HEK293T (cell line): ENCODE data around the gene FNDC1.
"Not testable (repeated sequence)": the region's sequence is repeated elsewhere in the genome, so short reads cannot be mapped to it uniquely, and the experiment has no call there.

Experiments
- CTCF ChIA-PET: fragments of 350-600 bp; formaldehyde crosslinking; extraction: SDS; loops from one replicate; lab custom pipeline; 2021; ENCODE audit warnings: antibody characterized with exemption, inconsistent platforms; lab: Yijun Ruan, JAX
- POLR2A ChIA-PET: fragments of 350-600 bp; formaldehyde crosslinking; extraction: SDS; loops from one replicate; lab custom pipeline; 2020; ENCODE audit warnings: antibody characterized with exemption, inconsistent platforms; lab: Yijun Ruan, JAX
- DNase-seq: peaks from one replicate; pipeline ENCODE4 v3.0.0; 2012; ENCODE audit warnings: mixed read lengths; ENCODE audit errors: extremely low spot score
- ARNT ChIP-seq: fragments of 450-650 bp; IDR thresholded peaks from 2 replicates; pipeline ENCODE4 v1.6.1; 2017; ENCODE audit warnings: mild to moderate bottlenecking
- BHLHE40 ChIP-seq: fragments of 450-650 bp; IDR thresholded peaks from 2 replicates; pipeline ENCODE4 v1.6.1; 2016; ENCODE audit warnings: mild to moderate bottlenecking, moderate library complexity, borderline replicate concordance
- CTBP1 ChIP-seq: fragments of 450-650 bp; IDR thresholded peaks from 2 replicates; pipeline ENCODE4 v1.6.1; 2016; ENCODE audit warnings: borderline replicate concordance
- ELF4 ChIP-seq: fragments of 450-650 bp; IDR thresholded peaks from 2 replicates; pipeline ENCODE4 v1.6.1; 2017; ENCODE audit warnings: antibody characterized with exemption
- FOXA1 ChIP-seq: fragments of 450-650 bp; IDR thresholded peaks from 2 replicates; pipeline ENCODE4 v1.6.1; 2016; ENCODE audit warnings: mild to moderate bottlenecking
- FOXK2 ChIP-seq: fragments of 450-650 bp; IDR thresholded peaks from 2 replicates; pipeline ENCODE4 v1.6.1; 2016; ENCODE audit warnings: mild to moderate bottlenecking
- FOXM1 ChIP-seq: fragments of 450-650 bp; IDR thresholded peaks from 2 replicates; pipeline ENCODE4 v1.6.1; 2017; ENCODE audit warnings: mild to moderate bottlenecking, borderline replicate concordance
- HDGF ChIP-seq: fragments of 450-650 bp; IDR thresholded peaks from 2 replicates; pipeline ENCODE4 v1.6.1; 2017; ENCODE audit warnings: antibody characterized with exemption, borderline replicate concordance
- L3MBTL2 ChIP-seq: fragments of 450-650 bp; conservative IDR thresholded peaks from 2 replicates; pipeline ENCODE4 v1.6.1; 2016; ENCODE audit warnings: mild to moderate bottlenecking
- LEF1 ChIP-seq: fragments of 450-650 bp; IDR thresholded peaks from 2 replicates; pipeline ENCODE4 v1.6.1; 2017; ENCODE audit warnings: mild to moderate bottlenecking, borderline replicate concordance
- NFRKB ChIP-seq: fragments of 450-650 bp; IDR thresholded peaks from 2 replicates; pipeline ENCODE4 v1.6.1; 2016; ENCODE audit warnings: mild to moderate bottlenecking, moderate library complexity
- PKNOX1 ChIP-seq: fragments of 450-650 bp; IDR thresholded peaks from 2 replicates; pipeline ENCODE4 v1.6.1; 2016
- SP1 ChIP-seq: fragments of 450-650 bp; IDR thresholded peaks from 2 replicates; pipeline ENCODE4 v1.6.1; 2017
- SUZ12 ChIP-seq: fragments of 450-650 bp; IDR thresholded peaks from 2 replicates; pipeline ENCODE4 v1.6.1; 2016; ENCODE audit warnings: mild to moderate bottlenecking
- TARDBP ChIP-seq: fragments of 450-650 bp; IDR thresholded peaks from 2 replicates; pipeline ENCODE4 v1.6.1; 2016
- ZNF384 ChIP-seq: fragments of 450-650 bp; IDR thresholded peaks from 2 replicates; pipeline ENCODE4 v1.6.1; 2016

Gene FNDC1

GRCh38 chr6:159268511-159268910 lies 99.3 kb downstream of the FNDC1 start:
- TF ChIP-seq BHLHE40 (no peak), L3MBTL2 (no peak), FOXA1 (no peak), SUZ12 (no peak), ZNF384 (no peak), FOXK2 (no peak), SP1 (no peak)
- CTCF ChIA-PET: no interaction called here
- POLR2A ChIA-PET: no interaction called here

DNA sequence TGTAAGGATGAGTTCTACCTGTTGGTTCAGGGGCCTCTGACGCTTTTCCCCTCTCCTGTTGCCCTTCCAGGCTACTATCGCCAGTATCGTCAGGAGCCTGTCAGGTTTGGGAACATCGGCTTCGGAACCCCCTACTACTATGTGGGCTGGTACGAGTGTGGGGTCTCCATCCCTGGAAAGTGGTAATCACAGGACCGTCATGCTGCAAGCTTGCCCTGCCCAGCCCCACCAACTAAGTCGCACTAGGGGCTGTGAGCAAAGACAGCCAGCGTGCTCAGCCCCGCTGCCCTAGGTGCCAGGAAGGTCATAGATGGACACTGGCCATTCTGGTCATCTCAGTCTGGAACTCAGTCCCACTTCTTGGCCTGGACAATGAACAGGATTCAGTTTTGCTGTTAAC lies 102.1 kb downstream of the FNDC1 start:
- ChIA-PET POLR2A (interaction anchor here (0.7 kb wide), 1 partner anchor 77 kb away, joined by 3 read pairs; no protein-coding TSS in a partner anchor), CTCF (no interaction called here)
- no peak for TF ChIP-seq FOXA1
- TF ChIP-seq SUZ12: no peak
- no peak for TF ChIP-seq SP1
- no peak for TF ChIP-seq FOXM1
- TF ChIP-seq HDGF: no peak
- no peak for DNase-seq

More at GRCh38 chr6:159268511-159268910, 99.3 kb downstream of the FNDC1 start:
- no peak for DNase-seq

GRCh38 chr6:159278626-159279025 lies 109.4 kb downstream of the FNDC1 start:
- POLR2A ChIA-PET: no interaction called here
- DNase-seq: no peak
- CTCF ChIA-PET: no interaction called here
- TF ChIP-seq ZNF384 (no peak), BHLHE40 (no peak), FOXA1 (no peak), L3MBTL2 (no peak), FOXM1 (no peak), FOXK2 (no peak), HDGF (no peak)

DNA sequence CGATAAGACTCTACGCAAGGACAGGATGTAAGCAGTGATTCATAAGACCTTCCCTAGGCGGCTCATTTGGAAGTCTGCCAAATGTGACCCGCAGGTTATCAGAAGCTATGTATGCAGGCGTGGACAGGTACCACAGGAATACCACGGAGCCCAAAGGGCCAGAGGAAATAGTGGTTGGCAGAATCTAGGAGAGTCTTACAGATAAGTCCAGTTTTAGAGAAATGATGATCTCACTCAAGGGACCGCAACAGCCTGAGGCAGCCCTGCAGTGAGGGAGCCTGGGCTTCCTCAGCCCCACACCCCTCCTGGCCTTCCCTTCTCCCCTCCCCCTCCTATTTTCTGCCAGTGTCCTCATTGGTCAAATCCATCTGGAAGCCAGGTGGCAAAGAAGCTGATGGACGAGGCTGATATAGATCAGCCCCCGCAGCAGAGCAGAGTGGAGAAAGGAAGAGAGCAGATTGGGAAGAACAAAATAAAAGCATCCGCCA lies 110.6 kb downstream of the FNDC1 start:
- TF ChIP-seq ARNT: no peak
- TF ChIP-seq ELF4: no peak
- no peak for TF ChIP-seq SUZ12
- no peak for TF ChIP-seq HDGF
- TF ChIP-seq BHLHE40: no peak
- TF ChIP-seq TARDBP: no peak
- TF ChIP-seq L3MBTL2: no peak
- no peak for TF ChIP-seq NFRKB
- TF ChIP-seq LEF1: no peak
- no peak for TF ChIP-seq FOXM1
- no peak for TF ChIP-seq SP1
- no peak for TF ChIP-seq FOXK2
- no peak for TF ChIP-seq ZNF384
- TF ChIP-seq PKNOX1: no peak
- TF ChIP-seq CTBP1: no peak
- TF ChIP-seq FOXA1: no peak
- no peak for DNase-seq
- POLR2A ChIA-PET: no interaction called here
- CTCF ChIA-PET: no interaction called here

DNA sequence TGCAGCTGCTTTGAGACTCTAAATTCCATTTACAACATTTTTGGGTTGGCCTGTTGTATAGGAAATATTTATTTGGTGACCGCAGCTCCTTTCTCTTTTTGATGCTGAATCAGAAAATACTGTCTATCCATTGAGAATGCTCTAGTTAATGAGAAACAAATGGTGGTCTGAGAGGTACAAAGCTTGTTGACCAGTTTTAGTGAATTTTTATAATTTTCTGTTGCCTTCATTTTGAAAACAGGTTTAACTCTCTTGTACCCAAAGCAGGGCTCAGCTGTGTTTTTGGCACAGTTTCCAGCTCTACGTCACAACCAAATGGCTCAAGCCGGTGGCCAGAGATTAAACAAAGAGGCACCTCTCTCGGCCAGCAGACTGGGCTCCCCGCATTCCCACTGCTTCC lies 113.2 kb downstream of the FNDC1 start:
- POLR2A ChIA-PET: no interaction called here
- TF ChIP-seq ELF4: no peak
- no peak for TF ChIP-seq TARDBP
- TF ChIP-seq CTBP1: no peak
- no peak for TF ChIP-seq BHLHE40
- TF ChIP-seq LEF1: no peak
- TF ChIP-seq PKNOX1: no peak
- TF ChIP-seq ARNT: no peak
- no peak for TF ChIP-seq FOXA1
- no peak for TF ChIP-seq SP1
- TF ChIP-seq FOXM1: no peak
- no peak for TF ChIP-seq L3MBTL2
- TF ChIP-seq HDGF: no peak
- no peak for TF ChIP-seq FOXK2
- no peak for TF ChIP-seq ZNF384
- TF ChIP-seq NFRKB: no peak
- no peak for TF ChIP-seq SUZ12
- no peak for DNase-seq
- CTCF ChIA-PET: no interaction called here

DNA sequence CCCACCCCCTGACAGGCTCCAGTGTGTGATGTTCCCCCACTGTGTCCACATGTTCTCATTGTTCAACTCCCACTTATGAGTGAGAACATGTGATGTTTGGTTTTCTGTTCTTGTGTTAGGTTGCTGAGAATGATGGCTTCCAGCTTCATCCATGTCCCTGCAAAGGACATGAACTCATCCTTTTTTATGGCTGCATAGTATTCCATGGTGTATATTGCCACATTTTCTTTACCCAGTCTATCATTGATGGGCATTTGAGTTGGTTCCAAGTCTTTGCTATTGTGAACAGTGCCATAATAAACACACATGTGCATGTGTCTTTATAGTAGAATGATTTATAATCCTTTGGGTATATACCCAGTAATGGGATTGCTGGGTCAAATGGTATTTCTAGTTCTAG lies 115.5 kb downstream of the FNDC1 start:
- CTCF ChIA-PET, DNase-seq, POLR2A ChIA-PET: not testable (repeated sequence)

GRCh38 chr6:159298840-159299239 lies 129.6 kb downstream of the FNDC1 start:
- DNase-seq: no peak
- ChIA-PET CTCF (no interaction called here), POLR2A (no interaction called here)
- TF ChIP-seq FOXM1 (no peak), BHLHE40 (no peak), L3MBTL2 (no peak), FOXA1 (no peak)
